ENCODE measurements around the gene HARS1.
"Not testable (repeated sequence)": the region's sequence is repeated elsewhere in the genome, so short reads cannot be mapped to it uniquely, and the experiment has no call there.

The HARS1 gene

DNA sequence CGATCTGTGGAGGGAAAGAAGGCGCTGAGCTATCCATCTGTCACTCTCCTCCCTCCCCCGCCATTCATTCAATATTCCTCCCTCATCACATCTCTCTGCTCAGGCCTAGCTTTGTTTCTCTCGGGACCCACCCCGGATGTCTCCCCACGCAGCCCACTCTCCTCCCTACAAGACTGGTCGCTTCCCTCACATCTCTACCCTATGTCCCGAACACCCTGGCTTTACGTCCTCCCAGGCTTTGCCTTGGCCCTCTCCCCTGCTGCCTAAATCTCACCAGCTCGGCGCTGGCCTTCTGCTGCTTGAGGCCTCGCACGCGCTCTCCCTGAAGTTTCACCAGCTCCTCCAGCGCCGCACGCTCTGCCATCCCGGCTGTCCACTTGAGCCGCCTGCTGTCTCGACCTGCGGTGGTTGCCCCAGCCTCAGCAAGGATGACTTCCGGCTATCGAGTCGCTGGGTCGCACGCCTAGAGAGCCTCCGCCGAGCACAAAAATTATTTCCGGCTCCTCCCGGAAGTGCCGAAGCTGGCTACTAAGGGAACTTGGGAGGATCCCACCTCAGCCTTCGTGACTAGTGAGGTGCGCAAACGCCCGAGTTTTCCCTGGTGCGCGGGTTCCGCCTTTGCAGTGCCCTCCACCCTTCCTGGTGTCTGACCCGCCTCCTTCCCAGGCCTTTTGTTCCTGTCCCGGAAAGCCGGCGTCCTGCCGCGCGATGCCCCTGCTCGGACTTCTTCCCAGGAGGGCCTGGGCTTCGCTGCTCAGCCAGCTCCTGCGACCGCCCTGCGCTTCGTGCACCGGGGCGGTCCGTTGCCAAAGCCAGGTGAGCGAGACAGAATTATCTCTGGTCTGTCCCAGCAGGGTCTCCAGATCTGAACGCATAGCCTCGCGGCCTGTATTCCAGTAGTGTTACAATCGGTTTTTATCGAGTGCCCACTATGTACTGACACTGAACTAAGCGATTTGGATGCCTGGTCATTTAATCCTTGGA, at the start of gene HARS1, which contains the start of gene HARS2:
HARS1 (minus strand) TSS at position 430 of the 984 bp plus-strand sequence; CDS start at position 364, 66 bp downstream.
HARS2 (plus strand) TSS at position 515 of the 984 bp plus-strand sequence; CDS start at position 709, 194 bp downstream.
- peak; percentile 12 to 94 (median 86) for DNase-seq

DNA sequence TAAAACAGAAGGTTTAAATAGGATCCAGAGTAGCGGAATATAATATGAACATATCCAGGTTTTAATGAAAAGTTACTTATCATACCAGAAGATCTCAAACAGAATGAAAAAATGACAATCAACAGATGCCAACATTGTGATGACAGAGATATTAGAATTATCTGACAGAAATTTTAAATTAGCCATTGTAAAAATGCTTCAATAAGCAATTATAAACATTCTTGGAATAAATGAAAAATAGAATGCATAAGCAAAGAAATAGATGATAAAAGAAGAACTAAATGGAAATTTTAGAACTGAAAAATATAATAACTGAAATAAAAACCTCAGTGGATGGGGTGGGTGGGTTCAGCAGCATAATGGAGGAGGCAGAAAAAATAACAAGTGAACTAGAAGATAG, 46.3 kb upstream of the HARS1 start:
- DNase-seq, result no peak

GRCh38 chr5:140734354-140734753, 43.2 kb upstream of the HARS1 start:
- DNase-seq, result no peak

DNA sequence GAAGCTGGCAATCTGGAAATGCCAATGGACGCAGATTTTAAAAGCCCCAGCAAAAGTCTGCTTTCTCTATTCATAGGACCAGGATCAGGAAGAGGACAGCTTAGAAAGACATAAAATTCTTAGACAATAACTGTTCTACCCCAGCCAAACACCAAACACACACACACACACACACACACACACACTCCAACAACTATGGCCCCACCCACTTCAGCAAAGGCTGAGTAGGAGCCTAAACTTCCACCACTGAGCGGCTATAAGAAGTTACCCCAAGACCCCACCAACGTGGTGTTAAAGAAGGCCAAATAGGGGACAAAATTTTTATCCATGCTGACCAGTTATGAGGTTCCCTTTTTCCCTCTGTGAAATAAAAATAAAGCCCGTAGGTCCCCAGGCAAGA, 41.9 kb upstream of the HARS1 start:
- DNase-seq, result no peak

- peak in 13 of 51 donors; percentile 1 to 32 (median 21) for DNase-seq
Measured at GRCh38 chr5:140725799-140726471, 34.8 kb upstream of the HARS1 start.

DNA sequence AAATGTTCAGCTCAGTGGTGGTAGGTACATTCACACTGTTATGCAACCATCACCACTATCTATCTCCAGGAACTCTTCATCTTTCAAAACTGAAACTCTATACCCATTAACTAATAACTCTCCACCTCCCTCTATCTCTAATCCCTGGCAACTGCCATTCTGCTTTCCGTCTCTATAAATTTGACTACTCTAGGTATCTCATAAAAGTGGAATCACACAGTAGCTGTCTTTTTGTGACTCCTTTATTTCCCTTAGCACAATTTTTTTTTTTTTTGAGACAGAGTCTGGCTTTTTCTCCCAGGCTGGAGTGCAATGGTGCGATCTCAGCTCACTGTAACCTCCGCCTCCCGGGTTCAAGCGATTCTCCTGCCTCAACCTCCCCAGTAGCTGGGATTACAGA, 30.2 kb upstream of the HARS1 start:
- not testable (repeated sequence) for DNase-seq

- DNase-seq, result not testable (repeated sequence)
Measured at GRCh38 chr5:140720738-140721137, 29.6 kb upstream of the HARS1 start.

GRCh38 chr5:140718266-140718592, 27.1 kb upstream of the HARS1 start:
- no peak for DNase-seq

DNA sequence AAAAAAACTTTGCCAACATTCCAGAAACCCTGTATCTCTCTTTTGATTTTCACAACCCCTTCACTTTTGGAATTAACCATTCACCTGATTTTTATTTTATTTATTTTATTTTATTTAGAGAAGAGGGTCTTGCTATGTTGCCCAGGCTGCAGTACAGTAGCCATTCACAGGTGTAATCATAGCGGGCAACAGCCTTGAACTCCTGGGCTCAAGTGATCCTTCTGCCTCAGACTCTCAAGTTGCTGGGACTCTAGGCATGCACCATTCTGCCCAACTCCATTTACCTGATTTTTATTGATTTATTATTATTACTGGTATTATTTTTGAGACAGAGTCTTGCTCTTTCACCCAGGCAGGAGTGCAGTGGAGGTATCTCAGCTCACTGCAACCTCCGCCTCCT, 25.1 kb upstream of the HARS1 start:
- DNase-seq, result not testable (repeated sequence)

- DNase-seq, result no peak
Measured at GRCh38 chr5:140713562-140714094, 22.5 kb upstream of the HARS1 start.

- DNase-seq, result no peak
Measured at GRCh38 chr5:140711794-140712193, 20.6 kb upstream of the HARS1 start.

GRCh38 chr5:140710899-140711552, 19.9 kb upstream of the HARS1 start:
- peak in 49 of 51 donors; percentile 5 to 95 (median 57) for DNase-seq

DNA sequence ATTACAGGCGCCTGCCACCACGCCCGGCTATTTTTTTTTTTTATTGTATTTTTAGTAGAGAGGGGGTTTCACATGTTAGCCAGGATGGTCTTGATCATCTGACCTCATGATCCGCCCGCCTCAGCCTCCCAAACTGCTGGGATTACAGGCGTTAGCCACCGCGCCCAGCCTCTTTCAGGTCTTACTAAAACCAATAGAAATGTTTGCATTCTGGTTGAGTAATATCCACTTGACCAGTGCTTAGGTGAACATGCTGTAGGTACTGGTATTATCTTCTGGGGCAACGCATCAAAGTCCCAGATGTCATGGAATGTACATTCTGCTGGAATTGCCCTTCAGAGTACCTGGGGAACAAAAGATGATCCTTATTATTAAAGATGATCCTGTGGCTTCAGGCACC, 17.6 kb upstream of the HARS1 start:
- DNase-seq, result not testable (repeated sequence)

GRCh38 chr5:140707812-140708211, 16.6 kb upstream of the HARS1 start:
- no peak for DNase-seq

DNA sequence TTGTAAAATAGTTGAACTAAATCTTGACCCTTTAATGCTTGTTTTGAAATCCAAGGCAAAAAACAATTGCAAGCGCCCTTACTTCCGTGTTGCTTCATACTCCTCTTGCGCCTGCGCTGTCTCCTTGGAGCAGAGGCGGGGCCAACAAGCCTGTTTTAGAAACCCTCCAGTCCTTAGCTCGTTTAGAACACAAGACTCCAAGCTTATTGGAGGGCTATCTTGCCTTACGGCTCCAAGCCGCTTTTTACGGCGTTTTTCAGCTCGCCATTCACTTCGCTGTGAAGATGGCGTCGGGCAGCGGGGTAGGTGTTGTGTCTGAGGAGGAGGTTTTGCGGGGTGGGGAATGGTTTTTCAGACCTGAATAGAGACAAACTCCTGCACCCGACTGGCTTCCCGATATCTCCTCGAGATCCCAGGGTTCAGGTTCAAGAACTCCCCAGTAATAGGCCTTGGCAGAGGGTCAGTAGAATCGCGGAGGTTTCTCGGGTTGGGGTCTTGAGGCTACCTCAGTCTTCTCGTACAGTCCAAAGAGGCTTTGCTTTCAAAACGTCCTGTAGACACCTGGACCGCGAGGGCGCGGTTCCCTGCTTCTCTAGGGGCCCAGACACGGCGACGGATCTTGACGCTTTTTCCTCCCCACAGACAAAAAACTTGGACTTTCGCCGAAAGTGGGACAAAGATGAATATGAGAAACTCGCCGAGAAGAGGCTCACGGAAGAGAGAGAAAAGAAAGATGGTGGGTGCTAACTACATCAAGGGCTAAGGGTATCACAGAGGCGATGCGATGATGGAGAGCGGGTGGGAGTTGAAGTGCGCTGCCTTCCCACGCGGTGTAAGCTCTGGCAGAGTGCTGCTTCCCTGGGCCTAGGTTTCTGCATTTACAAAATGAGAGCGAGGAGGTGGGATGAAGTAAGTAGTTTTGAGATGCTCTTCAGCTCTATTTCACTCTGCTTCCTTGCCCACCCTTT, 9.3 kb upstream of the HARS1 start, which contains the start of gene ZMAT2:
ZMAT2 (plus strand) TSS at position 271 of the 968 bp plus-strand sequence; CDS start at position 285, 14 bp downstream.
- DNase-seq, result peak; percentile 37 to 98 (median 91)

DNA sequence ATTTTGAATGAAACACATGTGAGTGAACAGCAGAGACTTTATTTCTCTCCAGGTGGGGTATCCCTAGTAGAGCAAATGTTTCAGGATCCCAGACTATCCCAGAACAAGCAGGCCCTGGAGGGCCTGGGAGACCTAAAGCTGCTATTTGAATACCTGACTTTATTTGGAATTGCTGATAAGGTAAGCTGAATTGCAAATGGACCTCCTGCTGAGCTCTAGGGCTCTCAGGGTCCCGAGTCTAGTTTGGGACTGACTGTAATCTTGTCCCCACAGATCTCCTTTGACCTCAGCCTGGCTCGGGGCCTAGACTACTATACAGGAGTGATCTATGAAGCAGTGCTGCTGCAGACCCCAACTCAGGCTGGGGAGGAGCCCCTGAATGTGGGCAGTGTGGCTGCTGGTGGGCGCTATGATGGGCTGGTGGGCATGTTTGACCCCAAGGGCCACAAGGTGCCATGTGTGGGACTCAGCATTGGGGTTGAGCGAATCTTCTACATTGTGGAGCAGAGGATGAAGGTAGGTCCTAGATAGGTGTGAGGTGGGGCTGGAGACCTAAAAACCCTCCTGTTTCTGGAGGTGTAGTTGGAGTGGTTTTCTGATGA, 5.8 kb upstream of the HARS1 start:
- DNase-seq, result no peak

DNA sequence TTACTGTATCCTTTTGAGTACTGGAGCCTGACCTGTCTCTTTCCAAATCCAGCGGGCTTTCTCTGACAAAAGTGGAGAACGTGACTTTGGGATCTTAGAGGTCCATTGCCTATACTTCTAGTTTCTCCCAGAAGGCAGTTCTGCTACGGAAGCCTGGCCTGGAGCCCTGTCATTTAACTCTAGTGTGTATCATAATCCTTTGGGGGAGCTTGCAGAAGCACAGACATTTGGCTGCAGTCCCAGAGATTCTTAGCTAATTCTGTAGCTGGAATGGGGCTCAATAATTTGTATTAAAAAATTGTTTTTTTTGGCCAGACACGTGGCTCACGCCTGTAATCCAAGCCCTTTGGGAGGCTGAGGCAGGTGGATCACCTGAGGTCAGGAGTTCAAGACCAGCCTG, 3.1 kb upstream of the HARS1 start:
- no peak for DNase-seq

GRCh38 chr5:140690376-140690932, 716 bp downstream of the HARS1 start:
- DNase-seq, result no peak

GRCh38 chr5:140678993-140679392, 12.2 kb downstream of the HARS1 start:
- DNase-seq, result no peak

All from hypothalamus (tissue), 51 donors.